A172 (cell line): ENCODE results near the gene EPDR1. TPM values are rescaled to one million over a fixed set of nuclear protein-coding genes. Genes with fewer than 3 reads are reported as not detected.

Experiments
- DNase-seq: peaks from one replicate; pipeline ENCODE4 v3.0.0-alpha.2; 2015; ENCODE audit warnings: low spot score
- total RNA-seq: library from RNA; depleted of rRNA; stranded (reverse); fragments of >200 nt; shearing (Covaris generic); gene quantifications from 2 replicates; pipeline ENCODE4 v1.2.3, GENCODE V29; 2014; rRNA removed

Gene EPDR1
- total RNA-seq = 51.9 and 64.0 TPM in 2 replicates

DNA sequence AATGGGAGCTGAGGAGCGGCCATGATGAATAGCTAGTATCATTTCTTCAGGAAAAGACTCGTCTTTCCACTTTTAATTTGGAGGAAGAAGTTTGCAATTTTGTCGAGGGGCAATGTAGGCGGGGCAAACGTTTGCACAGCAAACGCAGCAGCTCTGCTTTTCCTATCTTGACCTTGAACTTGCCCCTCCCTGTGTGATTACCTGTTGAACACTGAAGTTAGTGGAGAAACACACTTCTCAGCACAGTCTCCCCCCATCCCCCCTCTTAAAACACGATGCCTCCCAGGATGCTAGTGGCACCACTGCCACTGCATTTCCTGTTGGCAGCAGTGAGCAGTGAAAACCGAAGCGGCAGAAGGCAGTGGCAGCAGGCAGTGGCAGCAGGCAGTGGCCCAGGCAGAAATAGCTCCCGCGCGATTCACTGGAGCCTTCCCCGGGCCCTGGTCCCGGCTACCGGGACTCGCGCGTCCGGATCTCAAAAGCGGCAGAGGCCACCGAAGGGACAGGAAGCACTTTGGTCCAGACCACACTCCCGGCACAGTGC lies at the start of gene EPDR1:
Gene EPDR1, plus strand, starts transcription at position 336 of the 544 bp plus-strand sequence. CDS start 300 bp downstream, outside the sequence.
- DNase-seq = peak; percentile 78

DNA sequence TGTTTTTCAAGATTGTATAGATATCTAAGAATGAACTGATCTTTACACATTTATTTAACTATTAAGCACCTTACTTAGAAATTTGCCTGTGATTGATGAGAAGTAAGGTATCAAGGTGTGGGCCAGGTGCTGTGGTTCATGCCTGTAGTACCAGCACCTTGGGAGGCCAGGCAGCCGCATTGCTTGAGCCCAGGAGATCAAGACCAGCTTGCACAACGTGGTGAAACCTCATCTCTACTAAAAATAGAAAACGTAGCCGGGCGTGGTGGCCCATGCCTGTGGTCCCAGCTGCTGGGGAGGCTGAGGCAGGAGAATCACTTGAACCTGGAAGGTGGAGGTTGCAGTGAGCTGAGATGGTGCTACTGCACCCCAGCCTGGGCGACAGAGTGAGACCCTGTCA lies 38.4 kb upstream of the EPDR1 start:
- no peak for DNase-seq

DNA sequence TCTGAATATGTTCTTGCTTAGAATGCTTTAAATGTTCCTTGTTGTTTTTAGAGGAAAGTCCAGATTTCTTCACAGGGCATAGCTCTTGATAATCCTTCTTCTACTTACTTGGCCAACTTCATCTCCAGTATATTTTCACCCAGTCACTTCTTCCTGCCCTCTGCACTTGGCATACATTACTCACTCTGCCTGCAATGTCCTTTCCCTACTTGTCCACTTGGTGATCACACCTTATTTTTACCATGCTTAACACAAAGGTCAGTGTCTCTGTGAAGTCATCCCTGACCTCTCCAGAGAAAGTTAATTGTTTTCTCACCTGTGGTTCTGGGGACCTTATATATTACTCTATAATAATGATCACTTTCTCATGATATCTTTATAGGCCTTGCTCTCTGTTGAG lies 27.1 kb upstream of the EPDR1 start:
- DNase-seq = no peak

DNA sequence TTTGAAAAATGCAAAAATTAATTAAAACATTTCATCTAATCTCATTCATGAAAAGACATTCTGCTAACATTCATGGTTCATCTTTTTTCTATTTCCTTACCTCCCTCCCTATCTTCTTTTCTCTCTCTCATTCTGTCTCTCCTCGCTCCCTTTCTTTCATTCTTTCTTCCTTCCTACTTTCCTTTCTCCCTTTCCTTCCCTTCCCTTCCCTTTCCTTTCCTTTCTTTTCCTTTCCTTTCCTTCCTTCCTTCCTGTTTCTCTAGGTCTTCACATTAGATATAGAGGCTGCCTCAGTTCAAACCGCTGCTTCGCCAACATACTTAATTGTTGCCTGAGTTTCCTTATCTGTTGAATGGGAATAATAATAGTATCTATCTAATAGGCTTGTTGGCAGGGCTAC lies 25.8 kb upstream of the EPDR1 start:
- DNase-seq = no peak

DNA sequence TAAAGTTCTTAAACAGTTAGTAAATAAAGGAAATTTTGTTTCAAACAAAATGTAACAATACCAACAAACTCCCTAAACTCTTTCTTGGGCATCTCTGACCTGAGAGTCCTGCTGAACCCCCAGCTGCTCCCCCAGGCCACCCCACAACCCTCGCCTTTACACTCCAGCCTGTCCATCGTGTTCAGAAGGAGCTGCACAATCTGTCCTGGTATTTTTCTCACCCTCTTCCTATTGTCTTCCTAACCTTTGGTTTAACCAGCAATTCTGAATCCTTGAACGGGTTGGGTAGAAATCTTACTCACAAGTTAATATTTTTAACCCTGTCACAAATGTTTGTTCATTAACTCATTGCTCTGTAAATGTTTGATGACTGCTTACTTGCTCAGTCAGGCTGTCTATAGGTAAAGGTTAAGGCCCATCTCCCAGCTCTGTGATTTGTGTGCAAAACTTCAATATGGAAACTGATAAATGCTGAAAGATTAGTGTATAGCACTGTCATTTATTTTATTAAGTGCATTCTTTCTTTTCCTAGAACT lies 20.7 kb upstream of the EPDR1 start:
- DNase-seq = no peak

DNA sequence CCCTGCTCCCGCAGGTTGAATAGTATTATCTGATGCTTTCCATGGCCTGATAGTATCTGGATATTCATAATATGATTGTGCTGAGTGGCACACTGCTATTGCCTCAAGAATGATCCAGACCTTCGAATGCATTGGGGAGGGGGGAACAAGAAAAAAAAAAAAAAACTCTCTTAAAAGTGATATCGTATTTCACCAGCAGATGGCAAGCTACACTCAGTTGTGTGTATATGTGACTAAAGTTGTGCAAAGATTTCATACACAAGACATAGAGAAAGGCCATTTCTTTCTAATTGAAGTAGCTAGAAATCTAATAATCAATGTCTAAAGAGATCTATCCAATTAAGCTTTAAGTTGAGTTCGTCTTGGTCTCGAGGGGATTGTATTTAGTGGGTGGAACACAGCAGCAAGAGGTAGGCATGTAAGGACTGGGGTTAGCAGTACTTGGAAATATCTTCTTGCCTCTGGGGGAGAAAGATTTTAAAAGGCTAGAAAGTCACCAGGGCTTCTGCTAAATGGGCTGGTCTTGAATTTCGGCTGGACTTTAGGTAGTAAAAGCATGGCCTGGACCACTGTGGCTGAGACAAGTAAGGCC lies 19.1 kb upstream of the EPDR1 start:
- DNase-seq = peak; percentile 52

DNA sequence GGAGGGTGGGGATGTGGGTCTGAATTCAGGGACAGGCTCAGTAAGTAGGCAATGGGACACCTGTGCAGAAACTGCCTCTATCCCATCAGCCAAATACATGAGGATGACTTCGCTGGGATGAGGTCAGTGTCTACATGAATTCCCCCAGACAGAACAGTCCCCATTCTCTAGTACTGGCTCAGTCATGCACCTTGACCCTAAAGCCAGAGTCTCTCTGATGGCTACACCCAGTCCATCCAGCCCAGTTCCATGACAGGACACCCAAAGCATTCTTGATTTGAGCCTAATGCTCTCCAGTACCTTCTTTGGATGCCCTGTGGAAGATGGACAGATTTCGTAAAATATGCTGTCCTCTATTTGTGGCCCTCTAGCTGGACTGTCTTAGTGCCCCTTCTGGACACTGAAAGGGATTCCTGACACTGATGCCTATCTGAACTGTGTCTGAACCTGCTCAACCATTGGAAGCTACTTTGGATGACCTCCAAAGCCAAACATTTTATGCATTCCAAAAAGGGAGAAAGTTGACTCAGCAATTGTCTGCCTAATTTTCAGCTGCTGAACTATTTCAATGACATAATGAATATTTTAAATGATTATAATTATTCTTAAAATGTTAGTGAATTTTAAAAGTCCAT lies 18.4 kb upstream of the EPDR1 start:
- DNase-seq = peak; percentile 73

DNA sequence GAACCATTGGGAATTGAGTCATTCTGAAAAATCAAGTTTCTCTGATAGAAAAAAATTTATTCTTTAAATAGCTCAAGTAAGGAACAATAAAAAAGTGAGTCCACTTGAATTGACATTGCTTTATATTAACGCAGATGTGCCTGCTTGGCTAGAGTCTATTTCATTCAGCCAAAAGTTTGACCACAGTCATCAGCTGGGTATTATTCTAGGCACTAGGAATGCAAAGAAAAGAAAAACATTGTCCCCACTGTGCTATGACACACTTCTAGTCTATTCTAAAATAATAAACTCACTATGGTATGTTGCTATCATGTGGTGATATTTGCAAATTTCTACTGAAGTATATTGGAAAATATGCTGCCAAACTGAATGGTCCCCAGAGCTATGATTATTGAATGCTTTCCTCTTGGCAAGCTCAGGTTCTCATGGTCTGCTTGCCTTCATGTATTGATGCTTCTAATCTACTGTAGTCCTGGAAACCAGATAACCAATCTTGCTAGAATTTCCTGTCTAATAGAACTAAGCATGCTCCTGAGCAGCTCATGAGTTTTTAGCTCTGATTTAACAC lies 12.1 kb upstream of the EPDR1 start:
- peak; percentile 22 for DNase-seq

DNA sequence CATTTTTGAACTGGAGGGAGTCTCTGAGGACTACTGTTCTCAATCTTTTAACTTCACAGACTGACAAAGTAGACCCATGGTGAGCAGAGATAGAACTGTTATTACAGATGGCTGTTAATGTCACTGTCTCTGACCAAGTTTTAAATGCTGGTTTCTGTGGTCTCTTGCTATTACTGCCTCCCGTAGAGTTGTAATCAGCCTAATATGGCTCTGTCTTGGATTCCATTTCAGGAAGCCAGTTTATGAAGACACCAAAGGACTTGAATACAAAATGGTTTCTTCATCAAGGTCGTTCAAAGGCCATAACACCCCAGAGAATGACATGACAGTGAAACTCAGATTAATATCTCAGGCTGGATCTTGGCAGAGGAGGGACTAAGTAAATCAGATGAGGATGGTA lies 7.7 kb upstream of the EPDR1 start:
- no peak for DNase-seq

DNA sequence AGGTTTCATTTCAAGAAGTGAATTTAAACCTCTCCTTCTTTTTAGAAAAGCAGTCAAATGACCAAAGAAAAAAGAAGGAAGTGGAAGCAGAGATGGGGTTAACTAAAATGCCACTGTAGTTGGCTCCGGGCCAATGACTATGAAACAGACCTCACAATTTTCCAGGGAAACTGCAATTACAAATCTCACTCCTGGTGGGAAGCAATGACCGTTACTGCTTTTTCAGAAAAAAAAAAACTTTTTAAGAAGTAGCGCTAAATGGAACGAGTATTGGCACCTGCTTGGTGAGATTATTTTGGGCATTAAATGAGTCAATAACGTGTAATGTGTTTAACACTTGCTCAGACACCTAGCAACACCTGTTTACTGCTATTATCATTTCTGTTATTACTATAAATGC lies 5.0 kb upstream of the EPDR1 start:
- DNase-seq = no peak

DNA sequence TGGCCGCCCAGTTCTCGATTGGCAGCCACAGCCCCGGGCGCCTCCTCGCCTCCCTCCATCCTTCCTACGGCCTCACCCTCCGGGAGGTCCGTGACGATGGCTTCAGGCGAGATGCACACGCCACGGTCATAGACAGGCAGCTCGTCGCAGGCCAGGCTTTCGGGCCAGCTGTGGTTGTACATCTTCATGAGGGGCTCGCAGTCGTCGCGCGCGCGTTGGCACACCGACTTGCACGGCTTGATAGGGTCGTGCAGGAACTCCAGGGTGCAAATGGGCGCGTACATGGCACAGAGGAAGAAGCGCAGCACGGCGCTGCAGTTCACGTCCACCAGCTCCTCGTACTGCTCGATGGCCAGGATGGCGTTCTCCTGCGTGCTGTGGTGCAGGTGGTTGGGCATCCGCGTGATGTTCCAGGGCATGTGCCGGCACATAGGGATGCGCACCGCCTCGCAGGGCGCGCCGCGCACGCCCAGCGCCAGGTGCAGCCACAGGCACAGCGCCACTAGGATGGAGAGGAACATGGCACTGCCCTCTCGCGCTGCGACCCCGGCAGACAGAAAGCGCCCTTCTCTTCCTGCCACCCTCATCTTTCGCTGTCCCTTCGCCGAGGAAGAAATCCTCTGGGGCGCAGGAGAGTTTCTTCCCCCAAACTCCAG lies 4.3 kb upstream of the EPDR1 start:
- no peak for DNase-seq

DNA sequence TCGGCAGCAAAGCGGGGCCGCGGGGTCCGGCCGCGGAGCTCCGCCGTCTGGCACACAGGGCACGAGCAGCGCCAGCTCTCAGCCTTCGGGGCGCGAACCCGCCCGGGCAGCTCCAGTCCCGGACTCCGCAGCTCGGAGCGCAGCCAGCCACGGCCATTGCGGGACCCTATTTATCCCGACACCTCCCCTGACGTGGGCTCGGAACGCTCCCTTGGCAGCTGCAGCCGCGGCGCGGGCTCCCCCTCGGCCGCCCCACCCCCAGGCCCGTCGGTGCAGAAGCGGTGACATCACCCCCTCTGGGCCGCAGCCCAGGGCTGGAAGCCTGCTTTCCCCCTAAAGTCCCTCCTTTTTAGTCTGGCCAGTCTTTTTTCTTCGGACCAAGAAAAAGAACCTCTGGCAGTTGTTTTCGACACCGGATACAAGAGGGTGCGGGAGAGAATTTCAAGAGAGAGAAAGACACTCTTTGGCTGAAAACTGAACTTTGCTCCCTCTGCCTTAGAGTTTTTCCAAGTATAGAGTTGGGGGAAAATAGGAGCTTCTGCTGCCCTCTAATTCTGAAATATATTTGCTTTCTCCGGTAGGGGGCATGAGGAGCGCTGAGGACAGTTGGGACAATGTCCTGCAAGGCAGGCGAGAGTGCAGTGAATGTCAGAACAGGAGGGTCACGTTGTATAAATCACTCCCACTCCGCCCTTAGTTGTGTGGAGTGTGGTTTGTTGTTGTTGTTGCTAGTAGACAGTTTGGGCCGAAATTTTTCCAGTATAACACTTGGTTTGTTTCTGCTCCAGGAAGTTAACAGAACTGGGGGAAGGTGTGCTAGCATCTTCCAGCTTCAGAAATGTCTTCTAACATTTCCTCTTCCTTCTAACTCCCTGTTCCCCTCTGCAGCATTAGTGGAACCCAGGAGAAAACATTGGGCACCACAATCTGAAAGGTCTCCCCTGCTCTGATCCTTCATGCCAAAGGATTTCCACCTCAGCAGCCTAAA lies 3.5 kb upstream of the EPDR1 start, which contains the start of gene SFRP4:
Gene SFRP4, minus strand, starts transcription at position 145 of the 988 bp plus-strand sequence. CDS start 280 bp downstream, outside the sequence.
- DNase-seq = peak; percentile 70

DNA sequence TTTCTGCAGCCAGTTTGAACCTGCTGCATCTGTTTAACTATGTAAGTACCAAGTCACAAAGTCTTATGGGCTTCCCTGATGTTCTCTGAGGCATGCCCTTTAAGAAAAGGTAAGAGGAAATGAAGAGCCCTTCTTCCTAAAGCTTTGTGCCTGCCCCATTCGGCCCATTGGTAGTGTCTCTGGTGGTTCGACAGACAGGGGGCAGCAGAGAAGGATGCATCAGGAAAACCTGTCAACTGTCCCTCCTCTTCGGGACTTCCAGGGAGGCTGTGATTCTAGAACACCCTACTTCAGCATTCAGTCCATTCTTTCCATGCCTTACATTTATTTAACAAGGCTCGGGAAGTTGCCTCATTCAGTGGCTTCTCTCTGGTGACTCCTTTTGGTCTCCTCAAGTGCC lies 1.9 kb upstream of the EPDR1 start:
- DNase-seq = no peak

DNA sequence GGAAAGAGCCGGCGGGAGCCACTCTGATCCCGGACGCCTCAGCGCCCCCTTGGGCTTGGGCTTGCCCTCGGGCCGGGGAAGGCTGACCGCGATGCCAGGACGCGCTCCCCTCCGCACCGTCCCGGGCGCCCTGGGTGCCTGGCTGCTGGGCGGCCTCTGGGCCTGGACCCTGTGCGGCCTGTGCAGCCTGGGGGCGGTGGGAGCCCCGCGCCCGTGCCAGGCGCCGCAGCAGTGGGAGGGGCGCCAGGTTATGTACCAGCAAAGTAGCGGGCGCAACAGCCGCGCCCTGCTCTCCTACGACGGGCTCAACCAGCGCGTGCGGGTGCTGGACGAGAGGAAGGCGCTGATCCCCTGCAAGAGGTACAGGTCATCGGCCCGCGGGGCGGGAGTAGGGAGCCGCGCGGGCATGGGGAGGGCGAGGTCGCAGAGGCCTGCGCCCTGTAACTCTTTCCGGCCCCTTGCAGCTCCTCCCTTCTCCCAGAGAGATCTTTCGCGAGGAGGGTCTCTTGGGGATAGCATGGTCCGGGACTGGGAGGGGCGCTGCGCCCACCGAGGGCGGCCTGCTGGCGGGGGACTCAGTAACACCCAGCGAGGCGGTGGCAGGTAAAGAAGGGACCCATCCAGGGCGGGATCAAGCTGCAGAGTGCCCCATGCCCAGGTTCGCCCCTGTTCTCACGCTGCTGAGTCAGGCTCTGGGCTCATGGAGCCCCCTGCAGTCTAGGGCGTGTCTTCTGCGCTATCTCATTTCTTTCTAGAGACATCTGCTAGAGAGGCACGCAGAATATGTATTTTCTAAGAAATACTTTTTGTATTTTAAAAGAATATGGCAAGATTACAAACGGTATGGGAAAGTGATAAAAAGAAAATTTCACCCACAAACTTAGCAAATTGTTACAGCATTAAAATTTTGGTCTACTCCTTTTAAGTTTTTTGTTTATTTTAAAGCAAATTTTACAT lies 687 bp downstream of the EPDR1 start:
- DNase-seq = peak; percentile 65

DNA sequence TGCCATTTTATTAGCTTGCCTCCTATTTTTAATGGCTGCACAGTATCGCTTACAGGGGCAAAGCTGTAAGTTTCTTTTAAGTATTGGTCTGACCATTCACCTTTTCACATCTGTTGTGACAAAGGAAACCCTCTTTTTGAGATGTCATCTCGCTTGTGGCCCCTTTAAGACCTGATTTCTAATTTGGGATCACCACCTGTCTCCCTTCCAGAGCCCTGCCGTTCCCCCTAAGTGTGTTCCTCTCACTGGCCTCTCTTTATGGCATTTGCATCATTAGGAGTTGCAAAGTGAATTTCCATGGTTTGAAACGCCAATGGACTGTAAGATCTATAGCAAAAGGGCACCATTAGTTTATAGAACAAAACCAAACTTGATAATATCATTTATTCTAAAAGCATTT lies 1.4 kb downstream of the EPDR1 start:
- no peak for DNase-seq

DNA sequence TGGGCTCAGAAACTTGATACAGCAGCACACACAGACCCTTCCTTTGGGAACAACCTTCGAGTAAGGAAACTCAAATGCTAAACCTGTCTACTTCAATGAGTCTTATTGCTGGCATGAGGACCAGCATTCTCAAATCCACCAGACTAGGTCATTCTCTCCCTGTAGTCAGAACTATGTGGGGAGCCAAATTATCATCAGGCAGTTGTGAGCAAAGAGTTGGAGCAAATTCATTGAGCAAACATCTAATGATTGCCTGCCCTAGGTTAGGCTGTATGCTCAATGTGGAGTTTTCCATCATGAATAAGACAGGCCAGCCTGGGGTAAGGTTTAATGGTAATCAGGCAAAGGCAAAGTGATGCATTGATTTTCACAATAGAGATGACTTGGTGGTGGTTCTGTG lies 3.6 kb downstream of the EPDR1 start:
- no peak for DNase-seq

DNA sequence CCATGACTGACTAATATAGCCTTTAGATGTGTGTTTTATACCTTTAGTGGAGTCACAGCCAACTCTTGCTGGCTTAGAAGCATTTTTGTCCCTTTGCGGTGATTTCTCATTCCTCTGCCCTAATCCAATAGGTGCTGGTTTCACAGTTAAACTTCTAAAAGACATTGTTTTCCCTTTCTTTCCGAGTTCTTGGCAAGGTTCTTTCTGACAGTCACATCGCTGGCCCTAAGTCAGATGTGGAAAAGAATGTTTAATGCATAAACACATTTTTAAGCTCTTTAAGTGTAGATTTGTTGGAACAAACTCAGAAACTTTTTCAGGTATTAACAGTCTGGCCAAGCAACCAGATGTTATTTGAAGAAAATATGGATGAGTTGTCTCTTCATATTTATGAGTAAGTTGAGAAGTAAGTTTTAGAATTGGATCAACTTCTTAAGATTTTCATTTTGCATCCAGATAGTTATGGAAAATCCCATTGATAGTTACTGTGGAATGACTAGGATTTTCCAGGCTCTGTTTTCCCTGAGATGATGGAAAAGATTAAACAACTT lies 4.1 kb downstream of the EPDR1 start:
- no peak for DNase-seq

DNA sequence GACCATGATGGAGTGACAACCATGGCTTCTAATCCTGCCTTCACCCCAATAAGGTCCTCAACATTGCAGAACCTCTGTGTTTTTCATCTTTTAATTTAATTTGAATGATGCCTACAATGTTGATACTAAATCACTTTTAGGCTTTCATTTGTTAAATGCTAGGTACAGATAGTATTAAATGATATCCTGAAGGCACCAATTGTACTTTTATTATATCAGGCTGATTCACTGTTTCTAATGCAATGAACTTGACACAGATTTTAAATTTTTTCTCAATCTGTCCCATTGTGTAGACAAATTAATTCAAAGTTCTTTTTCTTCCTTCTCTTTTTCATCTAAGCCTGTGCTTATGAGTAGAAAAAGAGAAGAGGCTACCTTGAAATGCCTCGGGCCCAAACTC lies 5.2 kb downstream of the EPDR1 start:
- no peak for DNase-seq

DNA sequence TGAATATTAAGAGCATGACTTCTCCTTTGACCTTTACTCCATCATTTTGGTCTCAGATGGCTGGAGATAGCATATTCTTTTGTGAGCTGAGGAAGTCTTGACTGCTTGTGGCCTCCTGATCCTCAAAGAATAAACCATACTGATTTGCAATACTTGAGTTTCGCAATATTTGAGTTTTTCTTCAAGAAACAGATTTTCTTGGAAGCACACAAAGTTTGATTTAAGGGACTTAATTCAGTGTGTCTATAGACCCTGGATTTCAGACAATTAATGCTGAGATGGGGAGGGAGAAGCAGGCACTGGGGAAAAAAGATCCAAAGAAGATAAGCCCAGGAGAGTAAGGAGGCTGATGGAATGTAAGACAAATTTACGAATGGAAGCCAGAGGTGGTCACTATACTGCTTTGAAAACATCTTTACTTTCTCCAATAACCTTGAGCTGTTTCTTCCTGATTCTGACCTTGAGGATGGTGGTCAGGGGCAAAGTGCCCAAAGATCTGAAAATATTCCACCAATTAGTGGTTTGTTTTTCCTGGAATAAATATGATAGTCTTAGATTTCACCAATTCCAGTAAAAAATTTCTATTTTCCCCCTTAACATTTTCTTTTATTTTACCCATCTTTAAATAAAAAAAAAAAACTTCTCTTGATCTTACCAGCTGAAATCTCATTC lies 7.5 kb downstream of the EPDR1 start:
- DNase-seq = no peak
